ENCODE measurements around the gene HSPB2. TPM values are rescaled to one million over a fixed set of nuclear protein-coding genes. Genes with fewer than 3 reads are reported as not detected.
A peak's percentile ranks its signal among the peaks of the same experiment; 100 is the strongest.

The HSPB2 gene
- total and polyA plus RNA-seq, 2 of the 8 experiments (the other 6 are each of a cell fraction or from before 2014, with no cell fraction given) = 0.32 to 0.86 TPM

- Histone ChIP-seq H2BK12ac (ENCODE audit: low read depth, low read length) (peak overlapping the region; percentile 68), H3K27me3 (replicated peaks in 1 of 4; ENCODE audit: control insufficient read depth in 3 of 4, extremely low read depth in 1 of 4, insufficient read depth in 3 of 4, low read length in 3 of 4) (no peaks in the 10 kb centered on the region; a peak in 1 of 7 replicates), H2BK20ac (ENCODE audit: low read length) (peak overlapping the region; percentile 93; the same call in 1 of the 2 replicates), H3K18ac (ENCODE audit: extremely low read depth, low read length) (peak overlapping the region; percentile 91; the same call in 1 of the 2 replicates), H4K91ac (replicated peaks; ENCODE audit: insufficient read length, low read length) (peak overlapping the region; percentile 52), H2AFZ (ENCODE audit: low read length) (no peak overlapping the region), H4K8ac (ENCODE audit: extremely low read depth, insufficient read depth, low read length) (no peak overlapping the region; the same call in 1 of the 2 replicates), H2BK120ac (replicated peaks; ENCODE audit: low read depth, low read length) (no peak overlapping the region), H4K20me1 (replicated peaks in 1 of 2; ENCODE audit: control insufficient read depth in 1 of 2, insufficient read depth in 2 of 2, low read length in 2 of 2) (no peaks in the 10 kb centered on the region), H3K23me2 (ENCODE audit: low read depth, low read length) (peaks cover 3% of the 10 kb centered on the region; the same call in 1 of the 2 replicates), H3K4ac (replicated peaks; ENCODE audit: insufficient read length, low read depth, low read length) (peak overlapping the region; percentile 8), H3K4me1 (replicated peaks in 1 of 4; ENCODE audit: control insufficient read depth in 3 of 4, insufficient read depth in 4 of 4, low read length in 3 of 4) (peaks cover 0 to 10% (median 3%) of the 10 kb centered on the region in 4 experiments; a peak in 5 of 7 replicates), H3K79me1 (ENCODE audit: low read depth, low read length) (no peaks in the 10 kb centered on the region), H2AK5ac (ENCODE audit: low read depth, low read length) (peak overlapping the region; percentile 88; the same call in 1 of the 2 replicates), H2BK15ac (ENCODE audit: low read length) (peak overlapping the region; percentile 72), H3K14ac (ENCODE audit: insufficient read length) (no peak overlapping the region), H3K79me2 (ENCODE audit: control insufficient read depth in 1 of 2, insufficient read depth in 2 of 2, low read length in 2 of 2) (no peaks in the 10 kb centered on the region), H3K27ac (ENCODE audit: low read depth, low read length) (peak overlapping the region; percentile 75; the same call in 1 of the 2 replicates), H3K36me3 (ENCODE audit: control insufficient read depth in 2 of 4, insufficient read depth in 4 of 4, low read length in 3 of 4) (no peaks in the 10 kb centered on the region), H3K9me3 (ENCODE audit: insufficient read depth in 2 of 2, low read depth in 1 of 2, low read length in 1 of 2) (no peaks in the 10 kb centered on the region), H3K9ac (replicated peaks in 1 of 4; ENCODE audit: extremely low read depth in 1 of 4, low read depth in 3 of 4, low read length in 3 of 4) (no peak overlapping the region; a peak in 1 of 7 replicates), H3K56ac (replicated peaks; ENCODE audit: insufficient read length, low read depth, low read length) (no peak overlapping the region), H2BK5ac (ENCODE audit: low read depth, low read length) (peak overlapping the region; percentile 96), H3K4me3 (ENCODE audit: extremely low read depth in 1 of 4, insufficient read depth in 2 of 4, low read depth in 3 of 4, low read length in 4 of 4) (peak overlapping the region in 2 of 4 experiments; percentile 61 to 70; a peak in 4 of 8 replicates), H4K5ac (ENCODE audit: insufficient read length, low read depth, low read length) (no peak overlapping the region), H3K4me2 (ENCODE audit: insufficient read depth in 1 of 2, low read depth in 2 of 2, low read length in 2 of 2) (peak overlapping the region; percentile 71 to 86), H3K23ac (ENCODE audit: insufficient read length) (no peak overlapping the region)
- ChIA-PET CTCF (ENCODE audit: partially characterized antibody) (interaction anchor here (0.5 to 25.5 kb wide), 8 partner anchors 10 to 55 kb away, joined by 3 to 565 read pairs (median 7); partner anchors contain the start of genes ALG9 and CRYAB), POLR2A (ENCODE audit: partially characterized antibody) (interaction anchor here (1.9 to 2.9 kb wide), 3 partner anchors 11 to 57 kb away, joined by 8 to 21 read pairs (median 8); partner anchors contain the start of gene DIXDC1)
- DNase-seq (ENCODE audit: low read depth in 1 of 2, low spot score in 2 of 2) (no peak), FAIRE-seq (no peak)
- TF ChIP-seq NRF1 (IDR thresholded peaks at IDR 0.05; ENCODE audit: low read depth, low read length) = no peak
- TF ChIP-seq SP4 (IDR thresholded peaks at IDR 0.05; ENCODE audit: low read length) = no peak
- no peak for TF ChIP-seq POLR2A (IDR thresholded peaks at IDR 0.05; ENCODE audit: control extremely low read depth in 1 of 2, low read depth in 2 of 2, low read length in 2 of 2)
- no peak for TF ChIP-seq MAFK (IDR thresholded peaks at IDR 0.05; ENCODE audit: low read depth, low read length)
- TF ChIP-seq RXRA (IDR thresholded peaks at IDR 0.05; ENCODE audit: insufficient read depth, low read depth, low read length) = no peak
- no peak for TF ChIP-seq SP1 (IDR thresholded peaks at IDR 0.05; ENCODE audit: low read depth, low read length)
- TF ChIP-seq CTBP2 (IDR thresholded peaks at IDR 0.05; ENCODE audit: borderline replicate concordance, insufficient read depth, insufficient read length, low read length) = no peak
- no peak for TF ChIP-seq TCF12 (IDR thresholded peaks at IDR 0.05; ENCODE audit: low read depth, low read length)
- no peak for TF ChIP-seq HDAC2 (IDR thresholded peaks at IDR 0.05; ENCODE audit: borderline replicate concordance in 1 of 2, low read depth in 2 of 2, low read length in 2 of 2)
- no peak for TF ChIP-seq YY1 (IDR thresholded peaks at IDR 0.05; ENCODE audit: low read depth, low read length)
- 86% methylated on average over 16 of the region's 16 CpGs; no CpG with 5 or more reads in 1 of the 2 experiments for WGBS, 2 experiments (ENCODE audit: extremely low coverage in 1 of 2, insufficient coverage in 1 of 2, insufficient read length in 1 of 2, insufficient replicate concordance in 2 of 2, low coverage in 1 of 2, low lambda C conversion rate in 2 of 2, missing lambda C conversion rate in 1 of 2)
Measured at GRCh38 chr11:111925953-111926352, 13.4 kb downstream of the HSPB2 start.
